GM12878 (cell line): ENCODE measurements around the gene LARGE1.

Source experiments
- CHD4 ChIP-seq: fragments of 200-600 bp; sonication (generic); IDR thresholded peaks from 2 replicates; pipeline ENCODE4 v1.6.1; 2016; ENCODE audit warnings: mild to moderate bottlenecking
- CTCF ChIP-seq, 3 experiments: IDR thresholded peaks in 2 of 3; conservative IDR thresholded peaks in 1 of 3; 2 replicates each; pipeline ENCODE4 v1.5.1; 2011; ENCODE audit warnings: low read depth in 3 of 3, low read length in 3 of 3, mild to moderate bottlenecking in 3 of 3, control low read depth in 2 of 3, moderate library complexity in 2 of 3, inconsistent platforms in 1 of 3, mixed read lengths in 1 of 3; ENCODE audit not compliant: control insufficient read depth in 2 of 3, insufficient read depth in 1 of 3; ENCODE audit errors: extremely low read depth in 1 of 3
- E2F8 ChIP-seq: fragments of 450-650 bp; IDR thresholded peaks from 2 replicates; pipeline ENCODE4 v1.6.1; 2018; ENCODE audit warnings: mild to moderate bottlenecking, low read depth, moderate library complexity; ENCODE audit not compliant: partially characterized antibody
- MAX ChIP-seq: IDR thresholded peaks from 2 replicates; pipeline ENCODE4 v1.6.1; 2012; ENCODE audit warnings: low read depth, low read length, improper control_type of control experiment
- MXI1 ChIP-seq: fragments of 150-350 bp; IDR thresholded peaks from 2 replicates; pipeline ENCODE4 v1.6.1; 2011; ENCODE audit warnings: low read depth, mild to moderate bottlenecking, inconsistent platforms, low read length, improper control_type of control experiment
- NFXL1 ChIP-seq: fragments of 450-650 bp; IDR thresholded peaks from 2 replicates; pipeline ENCODE4 v1.6.1; 2017; ENCODE audit warnings: antibody characterized with exemption, mild to moderate bottlenecking, borderline replicate concordance
- NKRF ChIP-seq: fragments of 450-650 bp; conservative IDR thresholded peaks from 2 replicates; pipeline ENCODE4 v1.6.1; 2017; ENCODE audit warnings: mild to moderate bottlenecking, moderate library complexity
- PKNOX1 ChIP-seq: fragments of 450-650 bp; IDR thresholded peaks from 2 replicates; pipeline ENCODE4 v1.6.1; 2016; ENCODE audit warnings: mild to moderate bottlenecking
- USF1 ChIP-seq: IDR thresholded peaks from 2 replicates; pipeline ENCODE4 v1.6.1; 2011; ENCODE audit warnings: borderline replicate concordance, low read depth, mild to moderate bottlenecking, moderate library complexity, mixed read lengths, low read length; ENCODE audit not compliant: insufficient read depth; ENCODE audit errors: extremely low read length
- USF2 ChIP-seq: IDR thresholded peaks from 2 replicates; pipeline ENCODE4 v1.6.1; 2011; ENCODE audit warnings: low read depth, low read length, improper control_type of control experiment, borderline replicate concordance

DNA sequence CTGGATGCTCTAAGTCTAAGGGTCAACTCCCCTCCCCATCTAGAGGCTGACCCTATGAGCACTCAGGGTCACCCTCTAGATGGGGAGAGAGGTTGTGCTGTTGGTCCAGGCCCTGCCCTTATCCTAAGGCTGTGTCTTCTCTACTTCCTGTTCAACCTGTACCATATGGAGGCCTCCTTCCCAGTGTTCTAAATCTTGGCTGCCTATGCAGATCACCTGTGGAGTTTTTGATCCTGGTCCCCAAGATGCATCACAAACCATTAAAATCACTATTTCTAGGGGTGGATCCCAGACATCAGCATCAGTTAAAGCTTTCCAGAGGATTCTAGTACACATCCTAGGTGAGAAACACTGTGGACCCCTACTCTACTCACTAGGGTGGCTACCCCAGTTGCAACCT is 26.2 kb downstream of the LARGE1 start:
- TF ChIP-seq E2F8 (no peak), CHD4 (no peak), MAX (no peak), MXI1 (no peak), PKNOX1 (no peak), USF2 (no peak), USF1 (no peak), CTCF (IDR thresholded peaks at IDR 0.05 in 2 of 3, conservative IDR thresholded peaks at IDR 0.05 in 1 of 3; ENCODE audit: control insufficient read depth in 2 of 3, extremely low read depth in 1 of 3, insufficient read depth in 1 of 3, low read depth in 3 of 3, low read length in 3 of 3) (no peak), NFXL1 (no peak), NKRF (no peak)
